Body of pancreas (tissue), 4 donors: Measurements from ENCODE around the gene DHRS12. TPM values are rescaled to one million over a fixed set of nuclear protein-coding genes. Genes with fewer than 3 reads are reported as not detected.
A peak's percentile ranks its signal among the peaks of the same experiment; 100 is the strongest.

Source experiments
- ATAC-seq: fragments of 150-250 bp; one replicate; pipeline ENCODE4 v1.9.1; 2016
- DNase-seq, 4 donors: peaks; one replicate each; pipeline ENCODE4 v3.0.0-alpha.2; 2019
- H3K27ac ChIP-seq, 4 donors: fragments of 200-600 bp; sonication (generic); 1 replicate in 3 of 4; 2 replicates in 1 of 4; pipeline versions ENCODE4 v1.5.1 to v1.6.1; 2016 to 2019; ENCODE audit warnings: mild to moderate bottlenecking in 1 of 4, mixed read lengths in 1 of 4, moderate library complexity in 1 of 4
- H3K27me3 ChIP-seq, 2 donors: fragments of 200-600 bp; sonication (generic); one replicate each; pipeline ENCODE4 v1.6.0; 2016; ENCODE audit warnings: mild to moderate bottlenecking in 1 of 2
- H3K36me3 ChIP-seq, 2 donors: fragments of 200-600 bp; sonication (generic); replicated peaks in 1 of 2; 2 replicates each; pipeline ENCODE4 v1.5.1; 2016; ENCODE audit warnings: low read depth in 2 of 2; ENCODE audit not compliant: insufficient read depth in 1 of 2
- H3K4me1 ChIP-seq: fragments of 200-600 bp; sonication (generic); one replicate; pipeline ENCODE4 v1.6.0; 2016
- H3K4me3 ChIP-seq, 2 donors: fragments of 200-600 bp; sonication (generic); 1 replicate in 1 of 2; 2 replicates in 1 of 2; pipeline ENCODE4 v1.5.1; 2016 to 2019
- H3K9me3 ChIP-seq, 3 donors: fragments of 200-600 bp; sonication (generic); 1 replicate in 2 of 3; 2 replicates in 1 of 3; pipeline ENCODE4 v1.5.1; 2016
- CTCF ChIP-seq, 7 experiments: fragments of 450-650 bp in 4 of 7; fragments of 200-600 bp in 3 of 7; sonication (generic) in 3 of 7; IDR thresholded peaks; one replicate each; pipeline ENCODE4 v1.5.1; 2016 to 2019; ENCODE audit warnings: antibody characterized with exemption in 7 of 7
- POLR2A ChIP-seq, 3 donors: fragments of 450-650 bp; IDR thresholded peaks; one replicate each; pipeline ENCODE4 v1.6.1; 2016; ENCODE audit warnings: antibody characterized with exemption in 3 of 3, mild to moderate bottlenecking in 2 of 3
- WGBS, 2 donors: methylation state at CpG; one replicate each; pipeline ENCODE4 v1.1.5; 2017; 5-methylcytosine and 5-hydroxymethylcytosine counted together
- intact Hi-C: fragments of 100-400 bp; cut with DNase I; formaldehyde crosslinking; loops from one replicate; pipeline ENCODE4 v1.15.1; 2023
- total RNA-seq, 2 donors: library from RNA; depleted of rRNA; stranded (reverse); fragments of >200 nt; gene quantifications; one replicate each; pipeline ENCODE4 v1.1.0, GENCODE V29; 2016

The DHRS12 gene
- total RNA-seq, 2 donors from 2014 or later: 4.0 to 38.7 TPM

- peaks cover 89% of the 10 kb centered on the region for H3K4me1 ChIP-seq
- DNase-seq: no peak
- H3K4me3 ChIP-seq: no peak overlapping the region
- H3K9me3 ChIP-seq: no peaks in the 10 kb centered on the region
- peak overlapping the region; percentile 89 to 95 (median 90) for H3K27ac ChIP-seq
- 48 to 55% methylated on average over 3 of the region's 3 CpGs for WGBS, 2 donors
- ATAC-seq: no peak
- no peaks in the 10 kb centered on the region for H3K36me3 ChIP-seq
- intact Hi-C loops: no loop called here
- H3K27me3 ChIP-seq: no peaks in the 10 kb centered on the region
- TF ChIP-seq POLR2A (IDR thresholded peaks at IDR 0.05) (no peak), CTCF (IDR thresholded peaks at IDR 0.05) (no peak)
Measured at GRCh38 chr13:51780099-51780498, 23.9 kb downstream of the DHRS12 start.

DNA sequence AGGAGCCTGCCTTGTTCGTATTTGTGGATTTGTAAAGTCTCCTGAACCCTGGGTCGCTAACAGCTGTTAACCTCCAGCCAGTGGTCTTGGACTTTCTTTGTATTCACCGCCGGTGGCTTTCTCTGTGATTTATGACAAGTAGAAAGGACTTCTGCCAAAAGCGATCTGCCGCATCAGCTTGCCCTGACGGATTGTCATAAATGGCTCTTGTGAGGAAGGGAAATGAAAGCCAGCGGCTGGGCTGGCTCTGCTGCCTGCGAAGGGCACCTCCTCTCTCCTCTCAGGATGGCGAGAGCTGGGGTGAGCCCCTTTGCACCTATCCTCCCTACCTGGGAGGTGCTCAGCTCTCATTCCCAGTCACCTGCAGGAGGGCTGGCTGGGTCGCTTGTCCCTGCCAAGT, 25.6 kb downstream of the DHRS12 start:
- 10% methylated on average over 11 of the region's 11 CpGs for WGBS, 2 donors
- peaks cover 72% of the 10 kb centered on the region for H3K4me1 ChIP-seq

DNA sequence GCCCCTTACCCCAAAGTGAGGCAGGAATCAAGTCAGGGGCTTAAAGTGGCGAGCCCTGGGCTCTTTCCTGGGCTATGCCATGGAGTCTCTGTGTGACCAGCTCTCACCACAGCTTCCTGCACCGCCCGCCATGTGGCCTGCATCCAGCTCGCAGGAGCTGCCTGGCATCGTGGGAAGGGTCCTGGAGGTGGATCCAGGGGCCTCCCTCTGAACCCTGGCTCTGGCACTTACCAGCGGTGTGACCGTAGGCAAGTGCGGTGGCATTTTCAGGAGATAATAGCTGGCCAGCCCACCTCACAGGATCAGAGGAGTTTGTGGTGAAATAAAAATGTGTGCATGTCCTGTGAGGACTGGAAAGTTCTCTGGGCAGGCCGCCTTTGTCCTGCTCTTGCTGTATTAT, 26.0 kb downstream of the DHRS12 start:
- ATAC-seq (no peak), DNase-seq (peak in 3 of 4 donors; percentile 40 to 56 (median 45))
- Histone ChIP-seq H3K27me3 (no peaks in the 10 kb centered on the region), H3K4me3 (no peak overlapping the region), H3K36me3 (no peaks in the 10 kb centered on the region), H3K9me3 (no peaks in the 10 kb centered on the region), H3K27ac (peak overlapping the region; percentile 87 to 95 (median 89)), H3K4me1 (peaks cover 70% of the 10 kb centered on the region)
- no peak for TF ChIP-seq POLR2A (IDR thresholded peaks at IDR 0.05)
- no peak for TF ChIP-seq CTCF (IDR thresholded peaks at IDR 0.05)
- intact Hi-C loops: no loop called here
- 38 to 58% methylated on average over 9 of the region's 9 CpGs for WGBS, 2 donors

More for the DNA sequence above, 25.6 kb downstream of the DHRS12 start:
- TF ChIP-seq POLR2A (IDR thresholded peaks at IDR 0.05): peak in 1 of 3 donors; percentile 49
- TF ChIP-seq CTCF (IDR thresholded peaks at IDR 0.05): no peak
- ATAC-seq (no peak), DNase-seq (peak; percentile 59 to 73 (median 68))
- Histone ChIP-seq H3K27ac (peak overlapping the region; percentile 87 to 95 (median 89)), H3K4me3 (no peak overlapping the region), H3K9me3 (no peaks in the 10 kb centered on the region), H3K36me3 (no peaks in the 10 kb centered on the region), H3K27me3 (no peaks in the 10 kb centered on the region)
- intact Hi-C loops: no loop called here

DNA sequence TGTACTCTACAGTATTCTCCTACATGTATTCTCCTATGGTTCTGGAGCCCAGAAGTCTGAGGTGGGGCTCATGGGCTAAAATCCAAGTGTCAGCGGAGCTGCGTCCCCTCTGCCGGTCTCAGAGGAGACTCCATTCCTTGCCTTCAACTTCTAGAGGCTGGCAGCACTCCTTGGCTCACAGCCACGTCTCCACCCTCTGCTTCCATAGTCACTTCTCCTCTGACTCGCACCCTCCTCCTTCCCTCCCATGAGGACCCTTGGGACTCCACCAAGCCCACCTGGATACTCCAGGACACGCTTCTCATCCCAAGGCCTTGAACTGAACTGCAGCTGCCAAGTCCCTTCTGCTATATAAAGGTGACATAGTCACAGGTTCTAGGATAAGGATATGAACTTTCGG, 27.8 kb downstream of the DHRS12 start:
- DNase-seq: peak; percentile 56 to 79 (median 70)
- no peaks in the 10 kb centered on the region for H3K9me3 ChIP-seq
- WGBS, 2 donors: 52 to 55% methylated on average over 7 of the region's 7 CpGs

More for the DNA sequence above, 27.8 kb downstream of the DHRS12 start:
- no peak for ATAC-seq
- peak overlapping the region; percentile 65 to 95 (median 88) for H3K27ac ChIP-seq
- intact Hi-C loops: no loop called here
- no peaks in the 10 kb centered on the region for H3K27me3 ChIP-seq
- no peak overlapping the region for H3K4me3 ChIP-seq
- H3K36me3 ChIP-seq: no peaks in the 10 kb centered on the region
- TF ChIP-seq CTCF (IDR thresholded peaks at IDR 0.05) (no peak), POLR2A (IDR thresholded peaks at IDR 0.05) (no peak)
- peaks cover 70% of the 10 kb centered on the region for H3K4me1 ChIP-seq
